ENCODE data around the gene ZNF823.

DNA sequence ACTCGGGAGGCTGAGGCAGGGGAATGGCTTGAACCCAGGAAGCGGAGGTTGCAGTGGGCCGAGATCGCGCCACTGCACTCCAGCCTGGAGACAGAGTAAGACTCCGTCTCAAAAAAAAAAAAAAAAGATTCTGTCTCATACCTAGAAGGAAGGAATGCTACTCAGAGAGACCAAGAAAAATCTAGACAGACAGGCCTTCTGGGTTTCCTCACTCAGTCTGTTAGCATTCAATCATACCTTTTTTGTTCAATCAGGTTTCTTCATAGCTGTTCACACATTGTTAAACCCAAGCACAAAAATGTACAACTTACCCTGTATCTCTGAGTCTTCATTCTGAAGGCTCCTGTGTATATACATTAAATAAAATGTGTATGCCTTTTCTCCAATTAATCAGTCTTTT is 40.5 kb downstream of the ZNF823 start:
- TF ChIP-seq, protein P1, sequence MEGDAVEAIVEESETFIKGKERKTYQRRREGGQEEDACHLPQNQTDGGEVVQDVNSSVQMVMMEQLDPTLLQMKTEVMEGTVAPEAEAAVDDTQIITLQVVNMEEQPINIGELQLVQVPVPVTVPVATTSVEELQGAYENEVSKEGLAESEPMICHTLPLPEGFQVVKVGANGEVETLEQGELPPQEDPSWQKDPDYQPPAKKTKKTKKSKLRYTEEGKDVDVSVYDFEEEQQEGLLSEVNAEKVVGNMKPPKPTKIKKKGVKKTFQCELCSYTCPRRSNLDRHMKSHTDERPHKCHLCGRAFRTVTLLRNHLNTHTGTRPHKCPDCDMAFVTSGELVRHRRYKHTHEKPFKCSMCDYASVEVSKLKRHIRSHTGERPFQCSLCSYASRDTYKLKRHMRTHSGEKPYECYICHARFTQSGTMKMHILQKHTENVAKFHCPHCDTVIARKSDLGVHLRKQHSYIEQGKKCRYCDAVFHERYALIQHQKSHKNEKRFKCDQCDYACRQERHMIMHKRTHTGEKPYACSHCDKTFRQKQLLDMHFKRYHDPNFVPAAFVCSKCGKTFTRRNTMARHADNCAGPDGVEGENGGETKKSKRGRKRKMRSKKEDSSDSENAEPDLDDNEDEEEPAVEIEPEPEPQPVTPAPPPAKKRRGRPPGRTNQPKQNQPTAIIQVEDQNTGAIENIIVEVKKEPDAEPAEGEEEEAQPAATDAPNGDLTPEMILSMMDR (IDR thresholded peaks at IDR 0.05; ENCODE audit: poor library complexity), result no peak
- TF ChIP-seq EZH2phosphoT487 (IDR thresholded peaks at IDR 0.05; ENCODE audit: low read depth, severe bottlenecking, unreplicated experiment), result no peak

Measured in hepatocyte (in vitro differentiated cells).